HG03039 (cell line): ENCODE results near the gene CCDC8.
"Not testable (repeated sequence)": the region's sequence is repeated elsewhere in the genome, so short reads cannot be mapped to it uniquely, and the experiment has no call there.

Experiments
- ATAC-seq: cut with Tn5 transposase; IDR thresholded peaks from one replicate; pipeline ENCODE4 v1.9.1; 2021; ENCODE audit warnings: mild to moderate bottlenecking, moderate library complexity; ENCODE audit not compliant: unreplicated experiment

CCDC8 gene

DNA sequence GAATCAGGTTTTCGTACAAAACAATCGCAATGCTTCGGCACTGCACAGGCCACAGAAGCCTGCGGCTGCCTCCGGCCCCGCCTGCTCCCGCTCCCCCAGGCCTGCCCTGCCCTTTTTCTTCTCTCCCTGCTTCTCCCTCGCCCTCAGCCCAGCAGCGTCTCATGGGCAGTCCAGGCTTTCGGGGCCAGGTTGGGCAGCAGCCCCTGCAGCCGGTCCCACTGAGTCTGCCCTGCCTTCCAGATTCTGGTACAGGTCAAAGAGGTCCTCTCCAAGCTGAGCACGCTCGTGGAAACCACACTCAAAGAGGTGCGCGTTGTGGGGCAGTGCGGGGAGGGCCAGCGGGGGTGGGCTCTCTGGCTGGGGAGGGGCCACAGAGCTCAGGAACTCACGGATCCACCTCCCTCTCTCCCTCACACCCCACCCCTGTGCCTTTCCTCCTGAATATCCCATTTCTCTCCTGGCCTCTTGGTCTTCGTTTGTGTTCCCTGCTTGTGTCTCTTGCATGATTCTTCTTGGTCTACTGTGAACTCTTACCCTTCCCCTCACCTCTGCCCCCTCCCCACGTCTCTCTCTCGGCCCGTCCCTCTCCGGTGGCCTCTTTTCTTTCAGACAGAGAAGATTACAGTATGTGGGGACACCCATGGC, 30.1 kb downstream of the CCDC8 start:
- no peak for ATAC-seq

DNA sequence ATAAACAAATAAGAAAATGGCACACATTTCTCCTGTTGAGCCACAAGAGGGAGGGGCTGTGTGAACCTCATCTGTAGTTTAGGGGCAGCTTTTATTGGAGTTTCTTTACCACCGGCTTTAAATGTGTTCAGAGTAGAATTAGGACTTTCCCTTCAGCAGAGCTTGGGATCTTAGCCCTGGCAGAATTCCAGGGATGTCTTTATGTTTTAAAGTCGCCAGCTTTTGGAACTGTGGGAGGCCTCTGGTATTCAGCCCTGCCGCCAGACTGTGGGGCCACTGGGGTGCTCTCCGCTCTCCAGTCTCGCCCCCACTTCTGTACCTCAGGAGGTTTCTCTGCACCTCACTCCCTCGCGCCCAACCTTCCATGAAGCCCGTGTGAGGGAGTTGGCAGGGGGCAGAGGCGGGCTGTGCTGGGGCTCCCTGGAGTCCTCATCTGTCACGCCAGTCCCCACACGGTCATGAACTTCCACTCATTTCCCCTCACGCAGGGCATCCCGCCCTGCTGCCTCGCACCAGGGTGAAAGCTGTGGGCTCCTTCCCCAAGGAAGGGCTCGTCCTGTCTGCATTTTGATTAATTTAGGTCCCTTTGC, 31.5 kb downstream of the CCDC8 start:
- no peak for ATAC-seq

DNA sequence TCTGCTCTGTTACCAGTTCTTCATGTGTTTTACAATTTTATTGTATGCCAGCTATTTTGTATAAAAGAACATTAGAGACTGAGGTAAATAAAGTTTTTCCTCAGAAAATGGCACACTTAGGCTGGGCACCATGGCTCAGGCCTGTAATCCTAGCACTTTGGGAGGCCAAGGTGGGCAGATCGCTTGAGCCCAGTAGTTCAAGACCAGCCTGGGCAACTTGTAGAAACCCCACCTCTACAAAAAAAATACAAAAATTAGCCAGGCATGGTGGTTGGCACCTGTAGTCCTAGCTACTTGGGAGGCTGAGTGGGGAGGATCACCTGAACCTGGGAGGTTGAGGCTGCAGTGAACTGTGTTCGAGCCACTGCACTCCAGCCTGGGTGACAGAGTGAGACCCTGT, 32.0 kb downstream of the CCDC8 start:
- no peak for ATAC-seq

DNA sequence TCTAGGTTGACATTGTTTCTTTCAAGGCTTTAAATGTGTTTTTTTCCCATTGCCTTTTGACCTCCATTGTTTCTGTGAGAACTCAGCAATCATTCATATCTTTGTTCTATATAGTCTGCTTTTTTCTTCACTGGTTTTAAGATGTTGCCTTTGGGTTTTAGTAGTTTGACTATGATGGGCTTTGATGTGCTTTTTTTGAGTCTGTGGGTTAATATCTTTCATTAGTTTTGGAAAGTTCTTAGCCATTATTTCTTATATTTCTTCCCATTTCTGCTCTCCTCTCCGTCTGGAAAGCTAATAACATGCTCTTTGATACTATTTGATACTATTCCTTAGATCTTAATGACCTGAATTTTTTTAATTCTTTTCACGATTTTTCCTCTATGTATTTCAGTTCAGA, 32.7 kb downstream of the CCDC8 start:
- no peak for ATAC-seq

DNA sequence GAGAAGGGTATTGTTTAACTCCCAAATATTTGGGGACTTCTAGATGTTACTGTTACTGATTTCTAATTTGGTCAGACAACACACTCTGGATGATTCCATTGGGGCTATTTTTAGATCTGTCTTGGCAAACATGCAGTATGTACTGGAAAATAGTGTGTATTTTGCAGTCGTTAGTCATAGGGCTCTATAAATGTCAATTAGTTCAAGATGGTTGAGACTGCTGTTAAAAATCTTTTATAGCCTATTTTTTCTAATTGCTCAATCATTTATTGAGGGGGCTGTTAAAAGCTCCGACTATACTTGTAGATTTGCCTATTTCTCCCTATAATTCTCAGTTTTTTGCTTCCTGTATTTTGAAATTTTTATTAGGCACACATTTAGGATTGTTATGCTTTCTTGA, 35.1 kb downstream of the CCDC8 start:
- no peak for ATAC-seq

DNA sequence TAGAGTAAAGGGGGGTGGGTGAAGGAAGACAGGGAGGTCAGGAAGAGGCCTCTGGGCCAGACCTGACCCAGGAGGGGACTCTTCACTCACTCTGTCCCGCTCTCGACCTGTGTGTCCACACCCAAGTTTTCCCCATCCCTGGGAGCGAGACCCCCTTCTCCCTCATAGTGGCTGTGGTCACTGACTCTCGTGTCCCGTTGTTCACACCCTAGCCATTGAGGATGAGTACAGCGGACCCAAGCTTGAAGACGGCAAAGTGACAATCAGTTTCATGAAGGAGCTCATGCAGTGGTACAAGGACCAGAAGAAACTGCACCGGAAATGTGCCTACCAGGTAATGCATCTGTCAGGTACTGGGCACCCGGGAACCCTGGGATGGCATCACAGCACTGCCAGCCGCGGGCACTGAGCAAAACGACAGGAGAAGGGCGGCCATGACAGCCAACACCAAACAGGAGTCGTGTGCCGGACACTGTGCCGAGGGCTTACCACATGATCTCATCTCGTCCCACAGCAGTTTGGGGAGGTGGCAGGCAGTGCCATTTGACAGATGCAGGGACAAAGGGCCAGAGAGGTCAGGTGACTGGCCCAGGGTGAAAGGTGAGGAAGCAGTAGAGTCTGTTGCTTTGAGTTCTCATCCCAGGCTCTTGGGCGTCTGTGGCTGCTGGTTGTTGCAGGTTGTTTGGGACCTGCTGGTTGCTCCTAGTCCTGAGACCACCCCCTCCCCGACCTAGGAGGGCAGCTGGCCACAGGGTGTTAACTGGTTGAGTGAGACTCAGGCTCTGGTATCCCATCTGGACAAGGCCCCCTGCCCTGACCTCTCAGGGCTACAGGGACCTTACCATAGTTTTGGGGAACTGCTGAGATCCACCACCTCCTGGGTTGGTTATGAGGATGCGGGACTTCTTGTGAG, 36.9 kb downstream of the CCDC8 start:
- no peak for ATAC-seq

DNA sequence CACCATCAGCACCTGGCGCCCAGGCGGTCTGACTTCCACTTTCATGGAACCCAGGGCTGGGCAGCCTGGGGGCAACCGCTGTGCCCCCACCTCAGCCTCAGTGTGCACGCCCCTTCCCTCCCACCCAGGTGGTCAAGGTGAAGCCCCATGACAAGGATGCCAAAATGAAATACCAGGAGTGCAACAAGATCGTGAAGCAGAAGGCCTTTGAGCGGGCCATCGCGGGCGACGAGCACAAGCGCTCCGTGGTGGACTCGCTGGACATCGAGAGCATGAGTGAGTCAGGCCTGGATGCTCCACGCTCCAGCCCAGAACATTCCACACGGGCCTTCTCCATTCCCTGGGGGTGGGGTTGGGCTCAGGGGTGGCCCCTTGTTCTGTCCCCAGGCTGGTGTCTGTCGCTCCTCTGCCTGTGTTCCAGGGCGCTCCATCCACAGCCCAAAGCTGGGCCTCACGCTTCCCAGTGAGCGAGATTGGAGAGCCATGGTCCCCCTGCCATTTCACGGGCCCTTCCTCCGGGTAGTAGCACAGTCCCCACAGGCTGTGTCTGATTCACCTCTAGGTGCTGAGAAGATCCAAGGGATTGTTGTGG, 37.8 kb downstream of the CCDC8 start:
- not testable (repeated sequence) for ATAC-seq

DNA sequence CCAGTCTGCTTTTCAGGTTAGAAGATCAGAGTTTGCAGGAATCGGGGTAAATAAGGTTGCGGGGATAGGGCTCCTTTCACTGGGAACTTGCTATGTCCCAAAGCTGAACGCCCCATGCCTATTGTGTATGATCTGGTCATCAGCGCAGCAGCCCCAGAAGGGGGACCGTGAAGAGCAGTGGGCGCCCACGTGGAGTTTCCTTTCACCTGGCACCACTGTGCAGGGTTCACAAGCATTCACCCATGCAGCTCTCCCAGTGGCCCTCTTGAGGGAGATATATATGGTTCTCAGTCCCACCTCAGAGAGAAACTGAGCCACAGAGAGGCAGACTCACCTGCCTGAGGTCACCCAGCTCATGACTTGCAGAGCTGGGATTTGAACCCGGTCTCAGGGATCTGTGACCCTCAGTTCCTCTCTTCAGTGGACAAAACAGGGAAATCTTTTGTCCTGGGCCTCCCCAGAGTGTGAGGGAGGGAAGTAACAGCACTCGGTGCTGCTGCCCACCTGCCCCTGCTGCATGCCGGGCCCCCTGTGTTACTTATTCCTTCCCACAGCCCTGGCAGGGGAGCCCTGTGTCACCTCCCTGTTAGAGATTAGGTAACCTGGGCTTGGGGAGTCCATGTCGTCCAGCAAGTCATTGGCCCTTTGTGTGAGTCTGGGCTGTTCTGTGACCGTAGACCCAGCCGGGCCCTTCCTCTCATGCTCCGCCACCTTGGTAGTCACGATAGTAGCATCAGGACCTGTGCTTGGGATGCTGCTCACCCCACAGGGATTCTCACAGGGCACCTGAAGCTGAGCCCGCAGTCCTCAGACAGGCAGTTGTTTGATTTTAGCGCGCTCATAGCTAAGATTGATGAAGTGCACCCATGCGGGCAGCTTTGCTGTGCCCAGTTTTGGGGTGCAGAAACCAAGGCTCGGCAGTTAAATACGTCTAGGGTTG, 38.6 kb downstream of the CCDC8 start:
- ATAC-seq = no peak

DNA sequence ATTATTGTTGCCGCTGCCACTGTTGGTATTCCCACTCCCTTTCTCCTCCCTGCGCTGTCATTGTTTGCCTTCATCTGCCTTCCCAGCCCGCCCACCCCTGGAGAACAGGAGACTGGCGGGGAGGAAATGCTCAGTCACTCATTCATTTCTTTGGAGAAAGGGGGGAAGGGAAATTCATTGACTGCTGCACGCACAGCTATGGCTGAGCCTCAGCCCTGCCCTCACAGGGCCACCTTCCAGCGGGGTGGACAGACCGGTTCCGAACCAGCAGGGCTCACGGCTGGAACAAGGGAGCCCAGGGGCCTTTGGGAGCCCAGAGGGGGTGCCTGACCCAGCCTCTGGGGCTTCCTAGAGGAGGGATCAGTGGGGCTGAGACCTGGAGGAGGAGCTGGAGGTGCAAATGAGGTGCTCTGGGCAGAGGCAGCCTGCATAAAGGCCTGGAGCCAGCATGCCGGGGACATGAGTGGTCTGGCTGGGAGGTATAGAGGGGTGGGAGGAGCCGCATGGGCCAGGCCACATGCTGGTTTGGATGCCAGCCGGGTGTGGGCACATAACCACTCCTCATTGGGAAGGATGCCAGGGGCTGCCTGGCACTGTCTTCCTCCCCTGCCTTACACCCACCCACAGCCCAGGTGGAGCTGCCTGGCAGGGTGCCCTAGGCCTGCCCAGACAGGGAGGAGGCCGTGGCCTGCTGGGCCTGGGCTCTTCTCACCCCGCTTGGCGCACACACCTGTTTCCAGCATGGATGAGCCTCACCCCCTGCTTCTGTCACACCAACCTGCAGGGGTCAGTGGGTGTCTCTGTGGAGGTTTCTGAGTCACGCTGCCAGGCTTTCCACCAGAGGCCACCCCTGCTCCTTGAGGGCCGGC, 39.6 kb downstream of the CCDC8 start:
- ATAC-seq = no peak

DNA sequence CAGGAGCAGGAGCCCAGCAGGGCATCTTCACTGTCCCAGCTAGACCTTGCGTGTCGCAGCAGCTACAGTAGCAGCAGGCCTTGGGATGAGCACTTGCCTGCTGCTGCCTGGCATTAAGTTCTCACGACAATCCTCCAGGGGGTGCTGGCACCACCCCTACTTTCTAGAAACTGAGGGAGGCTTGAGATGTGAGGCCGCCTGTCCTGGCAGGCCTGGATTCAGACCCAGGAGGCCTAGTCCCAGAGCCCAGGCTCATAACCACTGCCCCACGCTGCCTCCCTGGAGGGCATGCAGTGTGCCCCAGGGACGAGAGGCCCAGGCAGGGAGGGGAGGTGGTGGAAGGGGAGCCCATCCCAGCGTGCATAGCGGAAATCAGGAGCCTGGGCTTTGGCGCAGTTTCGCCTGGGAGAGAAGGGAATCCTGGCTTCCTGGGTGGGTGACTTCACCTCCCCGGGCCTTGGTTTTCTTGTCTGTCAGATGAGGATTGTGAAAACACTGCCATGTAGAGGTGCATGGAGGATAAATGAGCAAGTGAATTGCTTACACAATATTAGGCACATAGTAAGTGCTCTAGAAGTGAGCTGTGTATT, 40.4 kb downstream of the CCDC8 start:
- no peak for ATAC-seq

DNA sequence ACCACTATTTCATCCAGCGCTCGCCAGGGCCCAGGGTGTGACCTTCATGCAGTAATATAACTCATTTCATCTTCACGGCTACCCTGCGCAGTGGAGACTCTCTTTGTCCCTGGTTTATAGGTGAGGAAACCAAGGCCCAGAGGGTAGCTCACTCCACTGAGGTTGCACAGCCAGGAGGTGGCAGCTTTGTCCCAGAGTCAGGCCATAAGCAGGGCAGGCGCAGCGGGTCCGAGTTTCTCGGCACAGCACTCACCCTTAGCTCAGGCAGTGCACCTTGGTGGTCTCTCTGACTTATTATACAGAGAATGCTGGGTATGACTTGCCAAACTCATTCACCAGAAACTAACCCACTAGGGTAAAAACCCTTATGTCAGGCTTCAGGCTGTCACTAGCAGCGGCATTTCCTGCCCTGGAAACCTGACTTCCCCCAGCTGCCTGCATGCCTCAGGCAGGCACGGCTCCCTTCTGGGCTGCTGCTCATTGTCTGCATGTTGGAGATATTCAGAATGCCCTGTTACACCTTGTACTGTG, 41.9 kb downstream of the CCDC8 start:
- no peak for ATAC-seq

DNA sequence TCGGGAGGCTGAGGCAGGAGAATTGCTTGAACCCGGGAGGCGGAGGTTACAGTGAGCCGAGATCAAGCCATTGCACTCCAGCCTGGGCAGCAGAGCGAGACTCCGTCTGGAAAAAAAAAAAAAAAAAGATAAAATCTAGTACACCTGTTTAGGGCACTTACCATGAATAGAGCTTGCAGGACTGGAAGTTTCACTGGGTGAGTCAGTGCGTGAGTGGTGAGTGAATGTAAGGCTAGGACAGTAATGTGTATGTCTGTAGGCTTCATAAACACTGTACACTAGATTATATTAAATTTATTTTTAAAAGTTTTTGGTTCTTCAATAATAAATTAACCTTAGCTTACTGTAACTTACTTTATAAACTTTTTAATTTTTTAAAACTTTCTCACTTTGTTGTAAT, 43.5 kb downstream of the CCDC8 start:
- ATAC-seq = no peak

DNA sequence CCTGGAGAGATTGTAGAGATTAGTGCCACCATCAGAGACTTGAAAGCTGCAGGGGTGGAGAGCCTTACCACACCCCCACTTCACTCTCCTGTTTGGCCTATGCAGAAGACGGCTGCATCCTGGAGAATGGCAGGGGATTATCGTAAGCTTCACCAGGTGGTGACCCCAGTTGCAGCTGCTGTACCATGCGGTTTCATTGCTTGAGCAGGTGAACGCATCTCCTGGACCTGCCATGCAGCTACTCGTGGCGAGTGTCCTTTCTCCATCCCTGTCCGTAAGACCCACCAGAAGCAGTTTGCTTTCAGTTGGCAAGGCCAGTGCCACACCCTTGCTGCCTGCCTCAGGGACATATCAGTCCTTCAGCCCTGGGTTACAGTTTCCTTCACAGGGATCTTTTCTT, 45.2 kb downstream of the CCDC8 start:
- ATAC-seq = no peak

DNA sequence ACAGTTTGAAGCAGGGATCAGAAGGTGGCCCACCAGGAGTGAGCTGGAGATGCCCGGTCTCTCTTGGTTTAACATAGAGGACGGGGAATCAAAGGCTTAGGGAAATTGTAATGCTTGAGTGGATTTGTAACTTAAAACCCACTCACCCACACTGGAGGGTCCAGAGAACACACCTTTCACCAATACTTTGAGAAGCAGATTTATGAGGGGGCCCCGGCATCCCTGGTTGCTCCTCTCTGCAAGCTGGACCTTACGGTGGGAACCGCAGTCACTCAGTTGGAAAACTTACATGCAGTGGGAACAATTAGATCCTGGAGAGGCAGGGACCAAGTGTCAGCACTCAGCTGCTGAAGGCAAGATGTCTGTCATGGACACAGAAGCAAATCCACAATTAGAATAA, 45.9 kb downstream of the CCDC8 start:
- no peak for ATAC-seq

DNA sequence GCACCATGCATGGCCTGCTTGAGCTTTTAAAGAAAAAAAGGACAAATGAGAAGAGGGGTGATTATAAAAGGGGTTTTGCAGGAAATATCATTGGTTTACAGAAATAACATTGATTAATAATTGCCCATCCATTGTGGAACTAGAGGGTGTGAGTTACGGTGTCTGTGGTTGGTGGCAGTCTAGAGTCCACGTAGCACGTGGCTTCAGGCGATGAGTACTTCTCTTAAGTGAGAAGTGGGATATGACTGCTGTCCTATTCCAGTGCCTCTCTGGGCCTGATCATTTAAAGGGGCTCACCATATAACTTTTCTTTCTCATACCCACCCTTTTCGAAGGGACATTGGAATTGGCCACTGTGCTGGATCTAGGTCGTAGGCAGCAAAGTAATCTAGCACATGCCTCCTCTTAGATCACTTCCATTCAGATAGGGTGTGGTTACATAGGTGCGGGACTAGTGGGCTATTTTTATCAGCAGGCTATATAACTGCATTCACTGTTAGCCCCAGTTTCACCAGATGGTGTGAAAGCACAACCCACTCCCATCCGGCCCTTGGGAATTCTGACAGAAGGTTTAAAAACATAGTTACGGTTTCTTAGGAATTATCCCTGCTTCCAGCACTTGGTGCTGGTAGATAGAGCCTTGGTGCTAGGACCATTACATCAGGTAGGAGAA, 46.6 kb downstream of the CCDC8 start:
- ATAC-seq = no peak

DNA sequence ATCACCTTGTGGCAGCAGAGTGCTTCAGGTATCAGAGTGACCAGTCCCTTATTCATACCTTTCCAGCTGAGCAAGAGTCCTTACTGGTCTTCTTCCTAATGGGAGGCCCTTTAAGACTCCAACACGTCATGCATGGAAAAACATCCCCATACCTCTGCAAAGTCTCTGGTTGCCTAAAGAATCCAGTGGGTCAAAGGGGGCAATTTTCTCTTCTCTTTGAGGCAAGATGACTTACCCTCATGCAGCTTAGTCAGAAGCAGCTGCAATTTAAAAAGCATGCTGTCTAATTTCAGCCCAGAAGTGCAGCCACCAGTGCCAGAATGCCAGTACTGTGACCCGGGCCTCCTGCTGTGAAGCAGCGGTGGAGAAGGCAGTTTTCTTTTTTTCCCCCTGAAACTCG, 47.8 kb downstream of the CCDC8 start:
- no peak for ATAC-seq

DNA sequence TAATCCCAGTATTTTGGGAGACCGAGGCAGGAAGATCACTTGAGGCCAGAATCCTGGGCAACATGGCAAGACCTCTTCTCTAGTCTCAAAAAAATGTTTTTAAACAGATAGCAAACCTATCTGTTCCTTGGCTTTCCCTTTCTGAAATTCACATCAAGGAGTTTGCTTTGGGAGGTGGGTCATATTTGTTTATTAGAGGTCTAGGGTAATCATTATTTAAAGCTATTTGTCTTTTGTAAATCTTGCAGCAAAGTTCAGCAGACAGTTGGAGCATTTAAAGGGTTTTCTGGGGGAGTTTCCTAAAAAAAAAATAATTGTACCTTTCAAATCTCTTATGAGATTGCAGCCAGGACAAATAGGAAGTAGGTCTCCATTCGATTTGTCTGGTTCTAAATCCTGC, 49.0 kb downstream of the CCDC8 start:
- ATAC-seq = no peak

DNA sequence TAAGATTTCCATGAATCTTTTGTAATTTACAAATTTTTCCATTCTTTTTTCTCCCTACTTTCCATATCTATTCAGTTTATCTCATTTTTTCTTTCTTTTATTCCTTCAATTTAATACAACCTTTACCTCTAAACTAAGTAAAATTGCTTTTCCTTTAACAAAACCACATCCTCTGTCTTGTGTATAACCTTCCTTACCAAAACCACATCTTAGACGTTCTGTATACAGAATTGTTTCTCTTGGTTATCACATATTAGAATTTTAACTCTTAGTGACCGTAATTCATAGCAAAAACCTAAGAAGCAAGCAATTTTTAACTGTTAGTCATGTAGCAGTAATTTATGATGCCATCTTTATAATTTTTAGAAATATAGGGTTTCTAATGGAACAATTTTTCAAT, 51.4 kb downstream of the CCDC8 start:
- ATAC-seq = no peak
